ENCODE measurements around the gene DTWD2. TPM values are rescaled to one million over a fixed set of nuclear protein-coding genes. Genes with fewer than 3 reads are reported as not detected.

Gene DTWD2
- polyA plus RNA-seq, 1 of the 3 experiments (the other 2 are of a cell fraction): 2.5 TPM

- Histone ChIP-seq H3K9me2 (no peaks in the 10 kb centered on the region), H3K27me3 (ENCODE audit: insufficient read depth) (no peaks in the 10 kb centered on the region), H3K4me1 (ENCODE audit: control insufficient read depth in 1 of 2, insufficient read depth in 2 of 2, low read depth in 1 of 2, low read length in 1 of 2) (no peaks in the 10 kb centered on the region; a peak in 1 of 4 replicates), H3K27ac (ENCODE audit: low read depth in 2 of 2, low read length in 1 of 2) (no peak overlapping the region), H3K9me3 (no peaks in the 10 kb centered on the region), H3K4me3 (ENCODE audit: low read depth in 2 of 2, low read length in 1 of 2) (no peak overlapping the region), H4K20me1 (ENCODE audit: insufficient read depth) (no peaks in the 10 kb centered on the region), H3K4me2 (no peak overlapping the region), H3K9ac (no peak overlapping the region), H3F3A (replicated peaks; ENCODE audit: insufficient read depth) (no peaks in the 10 kb centered on the region), H3K36me3 (replicated peaks in 1 of 2; ENCODE audit: control insufficient read depth in 1 of 2, insufficient read depth in 2 of 2, low read length in 1 of 2) (no peaks in the 10 kb centered on the region), H3K79me2 (ENCODE audit: insufficient read depth) (no peaks in the 10 kb centered on the region), H2AFZ (ENCODE audit: low read depth) (no peak overlapping the region)
- 48% methylated on average over 5 of the region's 5 CpGs for WGBS (ENCODE audit: low lambda C conversion rate)
- TF ChIP-seq MAX (IDR thresholded peaks at IDR 0.05; ENCODE audit: low read depth) (no peak), MXI1 (IDR thresholded peaks at IDR 0.05; ENCODE audit: low read depth, low read length) (no peak), RAD21 (IDR thresholded peaks at IDR 0.05; ENCODE audit: low read length) (peak; percentile 74), RFX5 (IDR thresholded peaks at IDR 0.05; ENCODE audit: low read length) (no peak), CTCF (IDR thresholded peaks at IDR 0.05) (peak; percentile 69), RXRA (IDR thresholded peaks at IDR 0.05; ENCODE audit: borderline replicate concordance, low read depth) (no peak), TEAD4 (IDR thresholded peaks at IDR 0.05; ENCODE audit: borderline replicate concordance, insufficient read depth) (no peak), SMC3 (IDR thresholded peaks at IDR 0.05; ENCODE audit: low read depth, low read length) (peak; percentile 68), TCF12 (IDR thresholded peaks at IDR 0.05) (no peak), REST (IDR thresholded peaks at IDR 0.05; ENCODE audit: low read depth, low read length) (no peak)
- ChIA-PET POLR2A (no interaction called here), CTCF (interaction anchor here (1.0 to 1.9 kb wide), 10 partner anchors 10 to 410 kb away, joined by 3 to 18 read pairs (median 4); partner anchors contain the start of gene DTWD2)
- peak; percentile 33 for DNase-seq
Observed at GRCh38 chr5:119022017-119022745, 33.8 kb upstream of the DTWD2 start.

Measured in SK-N-SH (cell line).